H1 (cell line): ENCODE measurements around the gene TEAD1. TPM values are rescaled to one million over a fixed set of nuclear protein-coding genes. Genes with fewer than 3 reads are reported as not detected.

Experiments
- EP300 ChIP-seq, 2 experiments: IDR thresholded peaks; 1 replicate in 1 of 2; 2 replicates in 1 of 2; pipeline ENCODE4 v1.6.1; 2011 to 2012; ENCODE audit warnings: low read depth in 2 of 2, low read length in 2 of 2, mild to moderate bottlenecking in 2 of 2, borderline replicate concordance in 1 of 2, inconsistent platforms in 1 of 2, moderate library complexity in 1 of 2
- EZH2 ChIP-seq: fragments of 200-600 bp; sonication (generic); IDR thresholded peaks from 2 replicates; pipeline ENCODE4 v1.7.1; 2012; ENCODE audit warnings: low read depth, mild to moderate bottlenecking, moderate library complexity, low read length, inconsistent platforms; ENCODE audit not compliant: severe bottlenecking
- HDAC2 ChIP-seq, 2 experiments: fragments of 300-600 bp in 1 of 2; sonication (generic) in 1 of 2; IDR thresholded peaks; 2 replicates each; pipeline ENCODE4 v1.6.1; 2011 to 2012; ENCODE audit warnings: low read depth in 2 of 2, low read length in 2 of 2, mild to moderate bottlenecking in 2 of 2, moderate library complexity in 2 of 2, borderline replicate concordance in 1 of 2, inconsistent platforms in 1 of 2
- KDM5A ChIP-seq: fragments of 200-600 bp; IDR thresholded peaks from 2 replicates; pipeline ENCODE4 v1.7.1; 2012; ENCODE audit warnings: mild to moderate bottlenecking, low read length, inconsistent platforms, mixed read lengths
- POLR2A ChIP-seq, 2 experiments: IDR thresholded peaks; 1 replicate in 1 of 2; 2 replicates in 1 of 2; pipeline ENCODE4 v1.6.1; 2011; ENCODE audit warnings: low read depth in 2 of 2, low read length in 2 of 2, mild to moderate bottlenecking in 2 of 2; ENCODE audit errors: control extremely low read depth in 1 of 2
- RNF2 ChIP-seq: fragments of 200-900, 300-1000 bp; sonication (generic); IDR thresholded peaks from 2 replicates; pipeline ENCODE4 v1.7.1; 2016; ENCODE audit warnings: borderline replicate concordance, low read depth, mild to moderate bottlenecking, antibody characterized with exemption, low read length; ENCODE audit not compliant: poor library complexity, severe bottlenecking; ENCODE audit errors: missing control alignments
- polyA plus RNA-seq, 7 experiments: library from polyadenylated mRNA; depleted of rRNA in 3 of 7; stranded (reverse) in 5 of 7; unstranded in 2 of 7; fragments of >200 nt in 5 of 7; fragments of 200-250 nt in 2 of 7; gene quantifications; 1 replicate in 5 of 7; 2 replicates in 1 of 7; 4 replicates in 1 of 7; pipeline versions ENCODE4 v1.2.1 to v1.2.3, GENCODE V29; 2011 to 2013; ENCODE audit warnings: missing spikeins in 2 of 7, mixed read lengths in 2 of 7
- total RNA-seq: library from RNA; stranded (reverse); fragmentation: NEBNext Ultra II Directional; extraction: Animal tissue kit (Norgen Biotek cat#: 25700); gene quantifications from 2 replicates; pipeline ENCODE4 v1.2.1, GENCODE V29; 2021
- TF ChIP-seq, protein P1 (sequence below): fragments of 300-600 bp; sonication (generic); IDR thresholded peaks from 2 replicates; pipeline ENCODE4 v1.7.1; 2012; ENCODE audit warnings: low read length, moderate library complexity, mild to moderate bottlenecking, inconsistent platforms; ENCODE audit not compliant: insufficient replicate concordance
- TF ChIP-seq, protein P2 (sequence below), 3 experiments: IDR thresholded peaks; 1 replicate in 2 of 3; 2 replicates in 1 of 3; pipeline versions ENCODE4 v1.5.1 to v1.6.1; 2011; ENCODE audit warnings: low read length in 3 of 3, mild to moderate bottlenecking in 3 of 3, inconsistent platforms in 2 of 3, low read depth in 1 of 3, moderate library complexity in 1 of 3; ENCODE audit not compliant: insufficient read depth in 1 of 3; ENCODE audit errors: control extremely low read depth in 1 of 3

TEAD1 gene
- total and polyA plus RNA-seq, 2 of the 8 experiments (the other 6 are each of a cell fraction or from before 2014, with no cell fraction given), result 15.6 to 67.4 TPM

DNA sequence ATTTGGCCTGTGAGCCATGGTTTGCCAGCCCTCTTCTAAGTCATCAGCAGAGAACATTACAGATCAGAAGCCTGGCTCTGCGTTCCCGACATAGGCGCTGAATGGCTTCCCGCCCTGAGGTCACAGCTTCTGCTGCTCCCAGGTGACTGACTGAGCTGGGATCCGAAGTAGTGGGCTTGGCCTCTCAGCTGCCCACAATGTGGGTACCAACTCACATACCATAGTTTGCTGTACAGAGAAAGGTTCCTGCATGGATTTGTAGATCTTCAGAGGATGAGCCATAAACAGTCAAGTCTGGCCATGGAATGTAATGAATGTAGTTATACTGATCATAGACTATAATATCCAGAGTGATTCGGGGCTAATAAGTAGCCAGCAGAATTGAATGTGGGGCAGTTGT, 42.6 kb downstream of the TEAD1 start (continued):
- TF ChIP-seq, protein P1, sequence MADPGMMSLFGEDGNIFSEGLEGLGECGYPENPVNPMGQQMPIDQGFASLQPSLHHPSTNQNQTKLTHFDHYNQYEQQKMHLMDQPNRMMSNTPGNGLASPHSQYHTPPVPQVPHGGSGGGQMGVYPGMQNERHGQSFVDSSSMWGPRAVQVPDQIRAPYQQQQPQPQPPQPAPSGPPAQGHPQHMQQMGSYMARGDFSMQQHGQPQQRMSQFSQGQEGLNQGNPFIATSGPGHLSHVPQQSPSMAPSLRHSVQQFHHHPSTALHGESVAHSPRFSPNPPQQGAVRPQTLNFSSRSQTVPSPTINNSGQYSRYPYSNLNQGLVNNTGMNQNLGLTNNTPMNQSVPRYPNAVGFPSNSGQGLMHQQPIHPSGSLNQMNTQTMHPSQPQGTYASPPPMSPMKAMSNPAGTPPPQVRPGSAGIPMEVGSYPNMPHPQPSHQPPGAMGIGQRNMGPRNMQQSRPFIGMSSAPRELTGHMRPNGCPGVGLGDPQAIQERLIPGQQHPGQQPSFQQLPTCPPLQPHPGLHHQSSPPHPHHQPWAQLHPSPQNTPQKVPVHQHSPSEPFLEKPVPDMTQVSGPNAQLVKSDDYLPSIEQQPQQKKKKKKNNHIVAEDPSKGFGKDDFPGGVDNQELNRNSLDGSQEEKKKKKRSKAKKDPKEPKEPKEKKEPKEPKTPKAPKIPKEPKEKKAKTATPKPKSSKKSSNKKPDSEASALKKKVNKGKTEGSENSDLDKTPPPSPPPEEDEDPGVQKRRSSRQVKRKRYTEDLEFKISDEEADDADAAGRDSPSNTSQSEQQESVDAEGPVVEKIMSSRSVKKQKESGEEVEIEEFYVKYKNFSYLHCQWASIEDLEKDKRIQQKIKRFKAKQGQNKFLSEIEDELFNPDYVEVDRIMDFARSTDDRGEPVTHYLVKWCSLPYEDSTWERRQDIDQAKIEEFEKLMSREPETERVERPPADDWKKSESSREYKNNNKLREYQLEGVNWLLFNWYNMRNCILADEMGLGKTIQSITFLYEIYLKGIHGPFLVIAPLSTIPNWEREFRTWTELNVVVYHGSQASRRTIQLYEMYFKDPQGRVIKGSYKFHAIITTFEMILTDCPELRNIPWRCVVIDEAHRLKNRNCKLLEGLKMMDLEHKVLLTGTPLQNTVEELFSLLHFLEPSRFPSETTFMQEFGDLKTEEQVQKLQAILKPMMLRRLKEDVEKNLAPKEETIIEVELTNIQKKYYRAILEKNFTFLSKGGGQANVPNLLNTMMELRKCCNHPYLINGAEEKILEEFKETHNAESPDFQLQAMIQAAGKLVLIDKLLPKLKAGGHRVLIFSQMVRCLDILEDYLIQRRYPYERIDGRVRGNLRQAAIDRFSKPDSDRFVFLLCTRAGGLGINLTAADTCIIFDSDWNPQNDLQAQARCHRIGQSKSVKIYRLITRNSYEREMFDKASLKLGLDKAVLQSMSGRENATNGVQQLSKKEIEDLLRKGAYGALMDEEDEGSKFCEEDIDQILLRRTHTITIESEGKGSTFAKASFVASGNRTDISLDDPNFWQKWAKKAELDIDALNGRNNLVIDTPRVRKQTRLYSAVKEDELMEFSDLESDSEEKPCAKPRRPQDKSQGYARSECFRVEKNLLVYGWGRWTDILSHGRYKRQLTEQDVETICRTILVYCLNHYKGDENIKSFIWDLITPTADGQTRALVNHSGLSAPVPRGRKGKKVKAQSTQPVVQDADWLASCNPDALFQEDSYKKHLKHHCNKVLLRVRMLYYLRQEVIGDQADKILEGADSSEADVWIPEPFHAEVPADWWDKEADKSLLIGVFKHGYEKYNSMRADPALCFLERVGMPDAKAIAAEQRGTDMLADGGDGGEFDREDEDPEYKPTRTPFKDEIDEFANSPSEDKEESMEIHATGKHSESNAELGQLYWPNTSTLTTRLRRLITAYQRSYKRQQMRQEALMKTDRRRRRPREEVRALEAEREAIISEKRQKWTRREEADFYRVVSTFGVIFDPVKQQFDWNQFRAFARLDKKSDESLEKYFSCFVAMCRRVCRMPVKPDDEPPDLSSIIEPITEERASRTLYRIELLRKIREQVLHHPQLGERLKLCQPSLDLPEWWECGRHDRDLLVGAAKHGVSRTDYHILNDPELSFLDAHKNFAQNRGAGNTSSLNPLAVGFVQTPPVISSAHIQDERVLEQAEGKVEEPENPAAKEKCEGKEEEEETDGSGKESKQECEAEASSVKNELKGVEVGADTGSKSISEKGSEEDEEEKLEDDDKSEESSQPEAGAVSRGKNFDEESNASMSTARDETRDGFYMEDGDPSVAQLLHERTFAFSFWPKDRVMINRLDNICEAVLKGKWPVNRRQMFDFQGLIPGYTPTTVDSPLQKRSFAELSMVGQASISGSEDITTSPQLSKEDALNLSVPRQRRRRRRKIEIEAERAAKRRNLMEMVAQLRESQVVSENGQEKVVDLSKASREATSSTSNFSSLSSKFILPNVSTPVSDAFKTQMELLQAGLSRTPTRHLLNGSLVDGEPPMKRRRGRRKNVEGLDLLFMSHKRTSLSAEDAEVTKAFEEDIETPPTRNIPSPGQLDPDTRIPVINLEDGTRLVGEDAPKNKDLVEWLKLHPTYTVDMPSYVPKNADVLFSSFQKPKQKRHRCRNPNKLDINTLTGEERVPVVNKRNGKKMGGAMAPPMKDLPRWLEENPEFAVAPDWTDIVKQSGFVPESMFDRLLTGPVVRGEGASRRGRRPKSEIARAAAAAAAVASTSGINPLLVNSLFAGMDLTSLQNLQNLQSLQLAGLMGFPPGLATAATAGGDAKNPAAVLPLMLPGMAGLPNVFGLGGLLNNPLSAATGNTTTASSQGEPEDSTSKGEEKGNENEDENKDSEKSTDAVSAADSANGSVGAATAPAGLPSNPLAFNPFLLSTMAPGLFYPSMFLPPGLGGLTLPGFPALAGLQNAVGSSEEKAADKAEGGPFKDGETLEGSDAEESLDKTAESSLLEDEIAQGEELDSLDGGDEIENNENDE, result no peak
- no peak for TF ChIP-seq HDAC2 (IDR thresholded peaks at IDR 0.05; ENCODE audit: borderline replicate concordance in 1 of 2, low read depth in 2 of 2, low read length in 2 of 2)
- TF ChIP-seq EP300 (IDR thresholded peaks at IDR 0.05; ENCODE audit: borderline replicate concordance in 1 of 2, low read depth in 2 of 2, low read length in 2 of 2), result no peak
- TF ChIP-seq RNF2, result no peak
- TF ChIP-seq EZH2, result no peak
- no peak for TF ChIP-seq KDM5A
- TF ChIP-seq POLR2A (IDR thresholded peaks at IDR 0.05; ENCODE audit: control extremely low read depth in 1 of 2, low read depth in 2 of 2, low read length in 2 of 2), result no peak
- TF ChIP-seq, protein P2, sequence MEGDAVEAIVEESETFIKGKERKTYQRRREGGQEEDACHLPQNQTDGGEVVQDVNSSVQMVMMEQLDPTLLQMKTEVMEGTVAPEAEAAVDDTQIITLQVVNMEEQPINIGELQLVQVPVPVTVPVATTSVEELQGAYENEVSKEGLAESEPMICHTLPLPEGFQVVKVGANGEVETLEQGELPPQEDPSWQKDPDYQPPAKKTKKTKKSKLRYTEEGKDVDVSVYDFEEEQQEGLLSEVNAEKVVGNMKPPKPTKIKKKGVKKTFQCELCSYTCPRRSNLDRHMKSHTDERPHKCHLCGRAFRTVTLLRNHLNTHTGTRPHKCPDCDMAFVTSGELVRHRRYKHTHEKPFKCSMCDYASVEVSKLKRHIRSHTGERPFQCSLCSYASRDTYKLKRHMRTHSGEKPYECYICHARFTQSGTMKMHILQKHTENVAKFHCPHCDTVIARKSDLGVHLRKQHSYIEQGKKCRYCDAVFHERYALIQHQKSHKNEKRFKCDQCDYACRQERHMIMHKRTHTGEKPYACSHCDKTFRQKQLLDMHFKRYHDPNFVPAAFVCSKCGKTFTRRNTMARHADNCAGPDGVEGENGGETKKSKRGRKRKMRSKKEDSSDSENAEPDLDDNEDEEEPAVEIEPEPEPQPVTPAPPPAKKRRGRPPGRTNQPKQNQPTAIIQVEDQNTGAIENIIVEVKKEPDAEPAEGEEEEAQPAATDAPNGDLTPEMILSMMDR (IDR thresholded peaks at IDR 0.05; ENCODE audit: control extremely low read depth in 1 of 3, insufficient read depth in 1 of 3, low read depth in 1 of 3, low read length in 3 of 3), result no peak
